ENCODE results near the gene PUDP. TPM values are rescaled to one million over a fixed set of nuclear protein-coding genes. Genes with fewer than 3 reads are reported as not detected.

The PUDP gene
- total RNA-seq, 2 donors from 2014 or later, result 14.8 to 17.6 TPM

DNA sequence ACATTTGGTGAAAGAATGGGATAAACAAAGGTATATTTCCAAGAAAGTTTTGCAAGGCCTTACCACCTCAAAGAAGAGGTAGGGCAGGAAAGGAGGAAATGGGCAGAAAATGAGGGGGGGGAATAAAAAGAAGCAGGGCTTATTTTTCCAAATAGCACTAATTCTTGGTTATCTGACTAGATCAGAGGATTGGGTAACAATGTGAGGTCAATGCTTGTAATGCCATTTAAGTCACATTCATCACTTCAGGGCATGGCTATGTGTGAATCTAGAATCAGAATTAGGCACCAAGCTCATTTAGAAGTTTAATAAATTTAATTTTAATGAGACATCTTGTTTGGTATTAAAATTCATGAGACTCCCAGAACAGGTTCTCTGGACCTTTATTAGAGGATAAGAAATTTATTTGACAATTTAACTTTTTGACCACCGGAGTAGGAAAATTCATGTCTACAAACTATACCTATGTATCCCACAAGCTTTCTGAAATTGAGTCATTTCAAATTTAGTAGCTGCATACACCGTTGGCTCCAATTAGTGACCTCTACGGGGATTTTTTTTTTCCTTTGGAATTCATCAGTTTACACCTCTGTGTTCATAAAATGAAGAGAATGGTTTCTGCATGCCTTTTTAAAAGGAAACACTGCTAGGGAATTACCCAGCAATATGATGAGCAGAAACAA is 1.8 kb downstream of the PUDP start:
- 57% methylated on average over 3 of the region's 3 CpGs for WGBS
- no peak for DNase-seq (ENCODE audit: low spot score)
- Histone ChIP-seq H3K9me3 (no peaks in the 10 kb centered on the region), H3K4me1 (replicated peaks) (no peaks in the 10 kb centered on the region), H3K27ac (no peak overlapping the region), H3K4me3 (no peak overlapping the region), H3K36me3 (no peaks in the 10 kb centered on the region), H3K27me3 (replicated peaks; ENCODE audit: insufficient read depth) (no peaks in the 10 kb centered on the region)
- intact Hi-C loops (cut with DNase I), result no loop called here
- TF ChIP-seq POLR2AphosphoS5 (IDR thresholded peaks at IDR 0.05), result no peak
- no peak for TF ChIP-seq POLR2A (IDR thresholded peaks at IDR 0.05)
- no peak for TF ChIP-seq CTCF (IDR thresholded peaks at IDR 0.05)

DNA sequence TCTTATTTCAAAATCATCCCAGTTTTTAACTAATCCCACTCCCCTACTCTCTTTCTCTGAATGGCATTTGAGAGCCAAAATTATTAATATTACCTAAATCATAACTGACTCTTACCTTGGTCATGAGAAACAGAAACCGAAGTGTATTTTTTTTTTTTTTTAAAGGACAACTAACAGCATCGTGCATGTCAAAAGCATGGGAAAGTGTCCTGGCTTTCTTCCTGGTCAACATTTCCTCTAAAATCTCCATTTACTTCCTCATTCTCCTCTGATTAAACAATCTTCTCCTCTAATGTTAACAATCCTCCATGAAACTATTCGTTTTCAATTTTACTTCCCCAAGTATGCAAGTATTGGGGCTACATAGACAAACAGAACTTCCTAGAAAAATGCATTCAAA is 2.5 kb downstream of the PUDP start:
- WGBS, result 17% methylated on average over 3 of the region's 3 CpGs
- Histone ChIP-seq H3K36me3 (no peaks in the 10 kb centered on the region), H3K9me3 (no peaks in the 10 kb centered on the region), H3K27ac (no peak overlapping the region), H3K4me3 (no peak overlapping the region), H3K4me1 (replicated peaks) (no peaks in the 10 kb centered on the region), H3K27me3 (replicated peaks; ENCODE audit: insufficient read depth) (no peaks in the 10 kb centered on the region)
- TF ChIP-seq CTCF (IDR thresholded peaks at IDR 0.05) (no peak), POLR2A (IDR thresholded peaks at IDR 0.05) (no peak), POLR2AphosphoS5 (IDR thresholded peaks at IDR 0.05) (no peak)
- intact Hi-C loops (cut with DNase I), result no loop called here
- no peak for DNase-seq (ENCODE audit: low spot score)

DNA sequence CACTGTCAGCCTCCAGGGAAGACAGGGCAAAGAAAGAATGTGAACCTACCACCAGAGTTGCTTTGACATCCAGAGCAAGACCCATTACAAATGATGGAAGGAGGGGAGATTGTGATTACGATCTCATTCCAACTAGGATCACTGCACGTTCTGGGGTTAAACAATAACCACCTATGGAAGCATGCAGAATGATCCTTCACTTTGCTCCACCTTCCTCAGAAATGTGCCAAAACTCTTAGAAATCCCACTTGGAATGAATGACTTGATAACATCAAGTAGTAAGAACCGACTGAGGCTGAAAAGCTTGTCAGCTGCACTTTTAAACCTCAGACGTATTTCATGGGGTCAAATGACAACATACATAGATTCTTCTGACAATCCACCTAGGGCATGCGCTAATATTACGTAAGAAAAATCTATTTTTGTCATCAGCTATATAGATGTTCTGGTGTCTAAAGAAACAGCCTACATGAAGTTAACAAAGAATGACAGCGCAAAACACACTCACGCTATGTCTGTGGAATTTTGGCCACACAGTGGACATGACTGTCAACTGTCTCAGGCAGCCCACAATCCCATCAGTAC is 3.9 kb downstream of the PUDP start:
- whole genome bisulfite sequencing, result 81% methylated on average over 6 of the region's 8 CpGs
- no peaks in the 10 kb centered on the region for H3K9me3 ChIP-seq
- TF ChIP-seq POLR2AphosphoS5 (IDR thresholded peaks at IDR 0.05) (no peak), POLR2A (IDR thresholded peaks at IDR 0.05) (no peak), CTCF (IDR thresholded peaks at IDR 0.05) (no peak)

DNA sequence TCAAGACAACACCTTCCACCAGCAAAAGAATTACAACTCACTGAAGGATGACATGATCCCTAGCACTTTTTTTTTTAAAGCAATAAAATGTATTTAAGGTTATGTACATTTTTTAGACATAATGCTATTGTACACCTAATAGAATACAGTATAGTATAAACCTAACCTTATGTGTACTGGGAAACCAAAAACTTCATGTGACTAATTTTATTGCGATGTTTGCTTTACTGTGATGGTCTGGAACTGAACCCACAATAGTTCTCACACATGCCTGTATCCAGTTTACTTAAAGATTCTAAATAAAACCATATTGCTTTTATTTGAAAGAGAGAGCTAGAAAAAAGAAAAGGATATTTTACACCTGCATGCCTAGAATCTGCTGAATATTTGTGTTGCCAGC is 4.9 kb downstream of the PUDP start:
- intact Hi-C loops (cut with DNase I), result no loop called here
- TF ChIP-seq POLR2AphosphoS5 (IDR thresholded peaks at IDR 0.05) (no peak), POLR2A (IDR thresholded peaks at IDR 0.05) (no peak), CTCF (IDR thresholded peaks at IDR 0.05) (no peak)
- Histone ChIP-seq H3K4me3 (no peak overlapping the region), H3K9me3 (no peaks in the 10 kb centered on the region), H3K36me3 (no peaks in the 10 kb centered on the region), H3K27me3 (replicated peaks; ENCODE audit: insufficient read depth) (no peaks in the 10 kb centered on the region), H3K4me1 (replicated peaks) (no peaks in the 10 kb centered on the region), H3K27ac (no peak overlapping the region)
- DNase-seq (ENCODE audit: low spot score), result no peak
- 72% methylated on average over 1 of the region's 1 CpG for WGBS

More for the DNA sequence above, 3.9 kb downstream of the PUDP start:
- Histone ChIP-seq H3K4me1 (replicated peaks) (no peaks in the 10 kb centered on the region), H3K27me3 (replicated peaks; ENCODE audit: insufficient read depth) (no peaks in the 10 kb centered on the region), H3K36me3 (no peaks in the 10 kb centered on the region), H3K27ac (no peak overlapping the region), H3K4me3 (no peak overlapping the region)
- intact Hi-C loops (cut with DNase I), result no loop called here
- no peak for DNase-seq (ENCODE audit: low spot score)
